CD4-positive, alpha-beta T cell (primary cell): ENCODE measurements around the gene KIAA0825. TPM values are rescaled to one million over a fixed set of nuclear protein-coding genes. Genes with fewer than 3 reads are reported as not detected.

Experiments used
- ATAC-seq: fragments of 200-7000 bp; cut with Tn5 transposase; one replicate; pipeline ENCODE4 v1.10.0; 2022; ENCODE audit warnings: mild to moderate bottlenecking; ENCODE audit not compliant: poor library complexity
- CTCF ChIA-PET: fragments of 350-600 bp; sonication (Branson Sonifier 250); formaldehyde crosslinking; loops from one replicate; lab custom pipeline; 2021; ENCODE audit warnings: antibody characterized with exemption, inconsistent platforms; lab: Charles Lee
- POLR2A ChIA-PET: fragments of 350-600 bp; sonication (Branson Sonifier 250); formaldehyde crosslinking; loops from one replicate; lab custom pipeline; 2021; ENCODE audit warnings: antibody characterized with exemption, inconsistent platforms; lab: Charles Lee
- DNase-seq, 14 experiments: peaks; one replicate each; pipeline ENCODE4 v3.0.0-alpha.2; 2013 to 2020; ENCODE audit warnings: mixed read lengths in 2 of 14
- H3K27ac ChIP-seq, 2 donors: one replicate each; pipeline versions ENCODE4 v1.5.1 to v1.7.0; 2013; ENCODE audit warnings: low read length in 2 of 2, low read depth in 1 of 2, mild to moderate bottlenecking in 1 of 2
- H3K27me3 ChIP-seq, 2 experiments: 1 replicate in 1 of 2; 2 replicates in 1 of 2; pipeline versions ENCODE4 v1.6.1 to v1.7.0; 2013; ENCODE audit warnings: low read length in 2 of 2, control low read depth in 1 of 2, mild to moderate bottlenecking in 1 of 2, moderate library complexity in 1 of 2; ENCODE audit not compliant: insufficient read depth in 2 of 2, control insufficient read depth in 1 of 2
- H3K36me3 ChIP-seq: one replicate; pipeline ENCODE4 v1.6.1; 2013; ENCODE audit warnings: low read length, control low read depth; ENCODE audit not compliant: insufficient read depth
- H3K4me1 ChIP-seq: one replicate; pipeline ENCODE4 v1.6.1; 2013; ENCODE audit warnings: low read length, control low read depth; ENCODE audit not compliant: insufficient read depth
- H3K4me3 ChIP-seq: one replicate; pipeline ENCODE4 v1.5.1; 2013; ENCODE audit warnings: mild to moderate bottlenecking, low read length, moderate library complexity
- H3K9me3 ChIP-seq, 2 experiments: 1 replicate in 1 of 2; 2 replicates in 1 of 2; pipeline versions ENCODE4 v1.6.1 to v1.7.0; 2013; ENCODE audit warnings: low read length in 2 of 2, mild to moderate bottlenecking in 2 of 2, control low read depth in 1 of 2, moderate library complexity in 1 of 2; ENCODE audit not compliant: control insufficient read depth in 1 of 2, insufficient read depth in 1 of 2
- H3K27ac Mint-ChIP-seq: one replicate; pipeline ENCODE4 v1.8.0; 2020; ENCODE audit warnings: mixed read lengths
- H3K27me3 Mint-ChIP-seq: one replicate; pipeline ENCODE4 v1.8.0; 2021; ENCODE audit warnings: mixed read lengths
- H3K36me3 Mint-ChIP-seq: one replicate; pipeline ENCODE4 v1.8.0; 2021; ENCODE audit warnings: low read depth, mixed read lengths
- H3K4me1 Mint-ChIP-seq: one replicate; pipeline ENCODE4 v1.8.0; 2021; ENCODE audit warnings: low read depth, mixed read lengths
- H3K4me3 Mint-ChIP-seq: one replicate; pipeline ENCODE4 v1.8.0; 2020; ENCODE audit warnings: mild to moderate bottlenecking, mixed read lengths
- H3K9me3 Mint-ChIP-seq: one replicate; pipeline ENCODE4 v1.8.0; 2020; ENCODE audit warnings: mixed read lengths
- intact Hi-C, 2 experiments: fragments of 100-400 bp; cut with DNase I in 1 of 2; cut with micrococcal nuclease in 1 of 2; formaldehyde crosslinking; loops; one replicate each; pipeline versions ENCODE4 v1.15.1 to v1.9.0; 2023 to 2025; cut with DNase I, micrococcal nuclease
- total RNA-seq, 174 experiments: library from RNA in 2 of 174; stranded (reverse) in 2 of 174; gene quantifications; one replicate each; pipeline ENCODE4 v1.2.3 and lab custom pipeline; 2021 to 2026
- TF ChIP-seq, protein P1 (sequence below): fragments of 200-600 bp; IDR thresholded peaks from one replicate; pipeline ENCODE4 v1.8.0; 2022; ENCODE audit warnings: antibody characterized with exemption, mild to moderate bottlenecking

Gene KIAA0825
- total RNA-seq, 2 experiments from 2014 or later, result 1.5 to 1.6 TPM

DNA sequence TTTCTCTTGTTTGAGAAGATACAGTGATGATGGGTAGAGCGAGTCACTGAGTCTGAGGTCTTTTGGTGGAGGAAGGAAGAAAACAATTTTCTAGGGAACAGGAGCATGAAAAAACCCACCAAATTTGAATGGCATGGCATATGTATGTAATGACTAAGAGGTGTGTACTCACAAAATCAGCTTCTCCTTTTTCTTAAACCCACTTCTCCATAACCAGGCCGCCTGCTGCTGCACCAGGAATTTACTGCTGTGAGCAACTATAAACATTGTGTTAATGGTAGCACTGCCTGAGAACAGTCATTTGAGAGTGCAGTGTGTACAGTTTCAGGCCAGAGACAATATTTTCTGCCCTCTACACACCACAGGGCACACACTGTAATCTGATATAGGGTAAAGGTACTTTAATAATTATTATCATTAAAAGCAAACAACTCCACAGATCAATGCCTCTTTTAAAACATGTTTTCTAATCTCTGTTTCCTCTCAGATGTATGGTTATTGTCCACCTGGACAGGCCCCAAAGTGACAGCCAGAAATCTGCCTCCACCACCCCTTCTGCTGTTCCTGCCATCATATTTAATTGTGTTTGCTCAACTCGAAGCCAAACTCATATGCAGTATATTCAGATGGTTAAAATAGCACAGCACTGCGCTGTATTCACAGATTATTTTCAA is 241.6 kb downstream of the KIAA0825 start:
- ATAC-seq, result no peak
- H3K27ac Mint-ChIP-seq, result no peak overlapping the region
- Histone ChIP-seq H3K27ac (no peak overlapping the region), H3K36me3 (no peaks in the 10 kb centered on the region), H3K4me1 (no peaks in the 10 kb centered on the region), H3K27me3 (no peaks in the 10 kb centered on the region), H3K4me3 (no peak overlapping the region), H3K9me3 (peaks cover 0 to 5% of the 10 kb centered on the region in 2 experiments)
- CTCF ChIA-PET, result interaction anchor here (0.8 kb wide), 1 partner anchor 9 kb away, joined by 3 read pairs; no protein-coding TSS in a partner anchor
- H3K36me3 Mint-ChIP-seq, result no peaks in the 10 kb centered on the region
- no peaks in the 10 kb centered on the region for H3K27me3 Mint-ChIP-seq
- peak in 2 of 14 experiments; percentile 2 to 15 for DNase-seq
- intact Hi-C loops, result no loop called here
- H3K4me3 Mint-ChIP-seq, result no peak overlapping the region
- H3K4me1 Mint-ChIP-seq, result no peaks in the 10 kb centered on the region
- TF ChIP-seq, protein P1, sequence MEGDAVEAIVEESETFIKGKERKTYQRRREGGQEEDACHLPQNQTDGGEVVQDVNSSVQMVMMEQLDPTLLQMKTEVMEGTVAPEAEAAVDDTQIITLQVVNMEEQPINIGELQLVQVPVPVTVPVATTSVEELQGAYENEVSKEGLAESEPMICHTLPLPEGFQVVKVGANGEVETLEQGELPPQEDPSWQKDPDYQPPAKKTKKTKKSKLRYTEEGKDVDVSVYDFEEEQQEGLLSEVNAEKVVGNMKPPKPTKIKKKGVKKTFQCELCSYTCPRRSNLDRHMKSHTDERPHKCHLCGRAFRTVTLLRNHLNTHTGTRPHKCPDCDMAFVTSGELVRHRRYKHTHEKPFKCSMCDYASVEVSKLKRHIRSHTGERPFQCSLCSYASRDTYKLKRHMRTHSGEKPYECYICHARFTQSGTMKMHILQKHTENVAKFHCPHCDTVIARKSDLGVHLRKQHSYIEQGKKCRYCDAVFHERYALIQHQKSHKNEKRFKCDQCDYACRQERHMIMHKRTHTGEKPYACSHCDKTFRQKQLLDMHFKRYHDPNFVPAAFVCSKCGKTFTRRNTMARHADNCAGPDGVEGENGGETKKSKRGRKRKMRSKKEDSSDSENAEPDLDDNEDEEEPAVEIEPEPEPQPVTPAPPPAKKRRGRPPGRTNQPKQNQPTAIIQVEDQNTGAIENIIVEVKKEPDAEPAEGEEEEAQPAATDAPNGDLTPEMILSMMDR, result no peak
- POLR2A ChIA-PET, result no interaction called here
- H3K9me3 Mint-ChIP-seq, result no peaks in the 10 kb centered on the region

DNA sequence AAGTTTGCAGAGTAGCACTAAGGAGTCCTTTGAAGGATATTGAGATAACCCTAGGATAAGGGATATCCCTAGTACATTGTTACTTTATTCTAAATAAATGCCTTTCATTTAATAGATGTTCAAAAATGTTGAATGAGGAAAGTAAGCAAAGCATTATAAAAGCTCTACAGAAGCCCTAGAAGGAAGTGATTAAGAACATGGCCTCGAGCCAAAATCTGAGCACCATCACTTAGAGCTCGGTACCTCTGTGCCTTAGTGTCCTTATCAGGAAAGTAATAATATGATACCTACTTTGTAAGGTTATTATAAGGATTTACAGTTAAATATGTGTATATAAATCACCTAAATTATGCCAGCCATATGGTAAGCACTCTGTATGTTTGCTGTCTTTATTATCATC is 242.6 kb downstream of the KIAA0825 start:
- POLR2A ChIA-PET, result no interaction called here
- no peaks in the 10 kb centered on the region for H3K27me3 Mint-ChIP-seq
- no peaks in the 10 kb centered on the region for H3K36me3 ChIP-seq
- peaks cover 0 to 5% of the 10 kb centered on the region in 2 experiments for H3K9me3 ChIP-seq
- H3K4me1 Mint-ChIP-seq, result no peaks in the 10 kb centered on the region
- no peak overlapping the region for H3K4me3 Mint-ChIP-seq
- H3K4me1 ChIP-seq, result no peaks in the 10 kb centered on the region
- ATAC-seq, result no peak
- CTCF ChIA-PET, result interaction anchor here (0.8 kb wide), 1 partner anchor 10 kb away, joined by 3 read pairs; no protein-coding TSS in a partner anchor
- intact Hi-C loops, result no loop called here
- H3K27ac ChIP-seq, result no peak overlapping the region
- H3K27me3 ChIP-seq, result no peaks in the 10 kb centered on the region
- H3K27ac Mint-ChIP-seq, result no peak overlapping the region
- H3K9me3 Mint-ChIP-seq, result no peaks in the 10 kb centered on the region
- no peak for DNase-seq
- TF ChIP-seq, protein P1, result no peak
- H3K4me3 ChIP-seq, result no peak overlapping the region
- H3K36me3 Mint-ChIP-seq, result no peaks in the 10 kb centered on the region

DNA sequence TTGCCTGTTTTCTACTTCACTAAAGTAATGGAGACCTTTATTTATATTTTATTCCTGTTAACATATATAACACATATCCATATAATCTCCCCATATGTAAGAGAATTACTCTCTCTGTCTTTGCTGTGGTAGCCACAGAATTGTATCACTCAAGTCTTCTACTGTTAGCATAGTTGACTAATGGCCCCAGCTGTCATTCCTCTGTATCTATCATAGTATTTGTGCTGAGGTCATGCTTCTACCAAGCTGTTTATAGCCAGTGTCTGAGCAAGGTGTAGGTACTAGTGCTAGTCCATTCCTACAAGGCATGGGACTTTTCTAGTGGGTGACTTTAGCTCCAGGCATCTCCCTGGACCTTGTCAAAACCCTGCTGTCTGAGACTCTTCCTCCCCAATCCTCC is 244.1 kb downstream of the KIAA0825 start:
- Histone ChIP-seq H3K4me3 (no peak overlapping the region), H3K27ac (no peak overlapping the region), H3K4me1 (no peaks in the 10 kb centered on the region), H3K9me3 (no peaks in the 10 kb centered on the region), H3K36me3 (no peaks in the 10 kb centered on the region), H3K27me3 (no peaks in the 10 kb centered on the region)
- ChIA-PET CTCF (no interaction called here), POLR2A (no interaction called here)
- intact Hi-C loops, result no loop called here
- TF ChIP-seq, protein P1, result no peak
- H3K27ac Mint-ChIP-seq, result no peak overlapping the region
- H3K4me1 Mint-ChIP-seq, result no peaks in the 10 kb centered on the region
- H3K36me3 Mint-ChIP-seq, result no peaks in the 10 kb centered on the region
- no peak for DNase-seq
- no peaks in the 10 kb centered on the region for H3K9me3 Mint-ChIP-seq
- H3K4me3 Mint-ChIP-seq, result no peak overlapping the region
- no peaks in the 10 kb centered on the region for H3K27me3 Mint-ChIP-seq
- ATAC-seq, result no peak
